Adrenal gland (tissue), 12 donors: ENCODE measurements around the gene SPRYD4. TPM values are rescaled to one million over a fixed set of nuclear protein-coding genes. Genes with fewer than 3 reads are reported as not detected.
"Not testable (repeated sequence)": the region's sequence is repeated elsewhere in the genome, so short reads cannot be mapped to it uniquely, and the experiment has no call there.

Experiments
- DNase-seq, 7 donors: peaks; one replicate each; pipeline ENCODE4 v3.0.0-alpha.2; 2019 to 2020
- H3K27ac ChIP-seq, 5 donors: fragments of 200-600 bp; sonication (generic) in 4 of 5; 1 replicate in 3 of 5; 2 replicates in 2 of 5; pipeline versions ENCODE4 v1.5.1 to v1.8.0; 2016 to 2020; ENCODE audit warnings: mild to moderate bottlenecking in 1 of 5
- H3K27me3 ChIP-seq: fragments of 200-600 bp; 2 replicates; pipeline ENCODE4 v1.8.0; 2021
- H3K36me3 ChIP-seq, 2 donors: fragments of 200-600 bp; replicated peaks in 1 of 2; 1 replicate in 1 of 2; 2 replicates in 1 of 2; pipeline versions ENCODE4 v1.5.1 to v1.8.0; 2018 to 2022
- H3K4me1 ChIP-seq, 2 donors: fragments of 200-600 bp; replicated peaks in 1 of 2; 1 replicate in 1 of 2; 2 replicates in 1 of 2; pipeline versions ENCODE4 v1.5.1 to v1.8.0; 2018 to 2021
- H3K4me3 ChIP-seq, 4 donors: fragments of 200-600 bp; sonication (generic) in 3 of 4; one replicate each; pipeline ENCODE4 v1.5.1; 2016 to 2018
- H3K9me3 ChIP-seq, 3 donors: fragments of 200-600 bp; sonication (generic) in 1 of 3; replicated peaks in 1 of 3; 1 replicate in 2 of 3; 2 replicates in 1 of 3; pipeline versions ENCODE4 v1.5.1 to v1.8.0; 2016 to 2021
- POLR2A ChIP-seq, 2 donors: fragments of 450-650 bp; IDR thresholded peaks; one replicate each; pipeline ENCODE4 v1.6.1; 2017; ENCODE audit warnings: antibody characterized with exemption in 2 of 2, mild to moderate bottlenecking in 2 of 2, moderate library complexity in 1 of 2
- WGBS, 4 donors: extraction: QIAGEN DNeasy Blood & Tissue Kit in 2 of 4; methylation state at CpG; one replicate each; pipeline versions ENCODE4 v1.1.5 to v1.1.7; 2013 to 2017; 5-methylcytosine and 5-hydroxymethylcytosine counted together
- intact Hi-C, 2 donors: fragments of 100-400 bp; cut with DNase I; formaldehyde crosslinking; loops; one replicate each; pipeline versions ENCODE4 v1.14.1 to v1.15.0; 2022 to 2023
- polyA plus RNA-seq, 3 donors: library from polyadenylated mRNA; stranded (reverse); fragments of 200-250 nt in 2 of 3; fragments of 350-450 nt in 1 of 3; fragmentation: Illumina TruSeq in 1 of 3; extraction: RNeasy Lipid Tissue Mini Kit (QIAGEN cat#74804) in 1 of 3; gene quantifications; one replicate each; pipeline ENCODE4 v1.2.3, GENCODE V29; 2013 to 2014
- total RNA-seq, 9 donors: library from RNA; depleted of rRNA in 4 of 9; stranded (reverse); fragments of >200 nt in 4 of 9; fragments of 120-200 nt in 1 of 9; fragmentation: NEBNext Ultra II Directional in 1 of 9; extraction: Animal tissue kit (Norgen Biotek cat#: 25700) in 1 of 9; gene quantifications; one replicate each; pipeline versions ENCODE4 v1.1.0 to v1.2.4, GENCODE V29; 2013 to 2023
- TF ChIP-seq, protein P1 (sequence below), 6 experiments: fragments of 450-650 bp in 4 of 6; fragments of 200-600 bp in 2 of 6; sonication (generic) in 1 of 6; IDR thresholded peaks; 1 replicate in 5 of 6; 2 replicates in 1 of 6; pipeline versions ENCODE4 v1.5.1 to v1.8.0; 2016 to 2021; ENCODE audit warnings: antibody characterized with exemption in 6 of 6, mild to moderate bottlenecking in 2 of 6, moderate library complexity in 1 of 6
- donor health status: healthy with polysubstance abuse.
- donor health status: Bipolar disorder and iron deficiency.
- donor health status: DM: yes; HTN: yes; CAD: no.
- donor health status: DM: no; HTN: no; CAD: no.
- donor health status: DM: no; HTN: no; CAD: no.
- donor health status: DM: yes; HTN: yes; CAD: no.

SPRYD4 gene
- total and polyA plus RNA-seq, 12 donors: 2.5 to 6.5 (median 5.2) TPM

GRCh38 chr12:56437430-56438176 lies 30.8 kb upstream of the SPRYD4 start:
- Histone ChIP-seq H3K27ac (no peak overlapping the region), H3K27me3 (no peaks in the 10 kb centered on the region), H3K4me1 (no peaks in the 10 kb centered on the region), H3K36me3 (no peaks in the 10 kb centered on the region), H3K9me3 (no peaks in the 10 kb centered on the region), H3K4me3 (no peak overlapping the region)
- DNase-seq: no peak
- WGBS, 4 donors: 85 to 89% (median 87%) methylated on average over 10 to 11 of the region's 11 CpGs
- TF ChIP-seq, protein P1, sequence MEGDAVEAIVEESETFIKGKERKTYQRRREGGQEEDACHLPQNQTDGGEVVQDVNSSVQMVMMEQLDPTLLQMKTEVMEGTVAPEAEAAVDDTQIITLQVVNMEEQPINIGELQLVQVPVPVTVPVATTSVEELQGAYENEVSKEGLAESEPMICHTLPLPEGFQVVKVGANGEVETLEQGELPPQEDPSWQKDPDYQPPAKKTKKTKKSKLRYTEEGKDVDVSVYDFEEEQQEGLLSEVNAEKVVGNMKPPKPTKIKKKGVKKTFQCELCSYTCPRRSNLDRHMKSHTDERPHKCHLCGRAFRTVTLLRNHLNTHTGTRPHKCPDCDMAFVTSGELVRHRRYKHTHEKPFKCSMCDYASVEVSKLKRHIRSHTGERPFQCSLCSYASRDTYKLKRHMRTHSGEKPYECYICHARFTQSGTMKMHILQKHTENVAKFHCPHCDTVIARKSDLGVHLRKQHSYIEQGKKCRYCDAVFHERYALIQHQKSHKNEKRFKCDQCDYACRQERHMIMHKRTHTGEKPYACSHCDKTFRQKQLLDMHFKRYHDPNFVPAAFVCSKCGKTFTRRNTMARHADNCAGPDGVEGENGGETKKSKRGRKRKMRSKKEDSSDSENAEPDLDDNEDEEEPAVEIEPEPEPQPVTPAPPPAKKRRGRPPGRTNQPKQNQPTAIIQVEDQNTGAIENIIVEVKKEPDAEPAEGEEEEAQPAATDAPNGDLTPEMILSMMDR (IDR thresholded peaks at IDR 0.05): no peak
- no peak for TF ChIP-seq POLR2A (IDR thresholded peaks at IDR 0.05)
- intact Hi-C loops: no loop called here

- not testable (repeated sequence) for H3K4me1 ChIP-seq, H3K4me3 ChIP-seq, H3K27me3 ChIP-seq, H3K36me3 ChIP-seq, H3K9me3 ChIP-seq, DNase-seq, H3K27ac ChIP-seq
- intact Hi-C loops: loop anchor here in 1 of 2 donors (5.0 kb wide), 1 partner anchor 71 kb away; no protein-coding TSS in a partner anchor
- 61 to 100% (median 81%) methylated on average over 1 to 2 of the region's 2 CpGs for WGBS, 4 donors
These were observed 25.2 kb upstream of the SPRYD4 start for GRCh38 chr12:56443208-56443607.

- H3K27ac ChIP-seq: peak within 1 kb of the TSS; percentile 19 to 89 (median 77)
- intact Hi-C loops: no loop called here
- WGBS, 4 donors: 0 to 1% (median 1%) methylated on average over 48 to 58 of the region's 58 CpGs
- TF ChIP-seq, protein P1 (IDR thresholded peaks at IDR 0.05): peak in 5 of 6 experiments; percentile 11 to 36 (median 21)
- peak; percentile 51 to 69 for TF ChIP-seq POLR2A (IDR thresholded peaks at IDR 0.05)
- H3K4me3 ChIP-seq: peak within 1 kb of the TSS; percentile 13 to 74 (median 58)
- peaks cover 0 to 10% of the 10 kb centered on the region in 2 donors for H3K4me1 ChIP-seq
- no peaks in the 10 kb centered on the region for H3K27me3 ChIP-seq
- H3K36me3 ChIP-seq: no peaks in the 10 kb centered on the region
- no peaks in the 10 kb centered on the region for H3K9me3 ChIP-seq
- peak; percentile 87 to 91 (median 88) for DNase-seq
These were observed 19.3 kb upstream of the SPRYD4 start, which contains the start of gene TIMELESS for GRCh38 chr12:56448860-56449621. Gene TIMELESS, minus strand, starts transcription at chr12:56449426. Its CDS starts 15,256 bp downstream, at chr12:56434170.

GRCh38 chr12:56449622-56449984 lies 18.8 kb upstream of the SPRYD4 start:
- intact Hi-C loops: no loop called here

More at GRCh38 chr12:56449622-56449984, 18.8 kb upstream of the SPRYD4 start:
- Histone ChIP-seq H3K4me1 (peaks cover 0 to 10% of the 10 kb centered on the region in 2 donors), H3K27me3 (no peaks in the 10 kb centered on the region), H3K9me3 (no peaks in the 10 kb centered on the region), H3K27ac (peak overlapping the region; percentile 19 to 89 (median 77)), H3K36me3 (no peaks in the 10 kb centered on the region), H3K4me3 (peak overlapping the region in 3 of 4 donors; percentile 13 to 74 (median 57))
- DNase-seq: no peak
- no peak for TF ChIP-seq POLR2A (IDR thresholded peaks at IDR 0.05)
- TF ChIP-seq, protein P1 (IDR thresholded peaks at IDR 0.05): no peak
- WGBS, 4 donors: 26 to 33% (median 29%) methylated on average over 5 of the region's 5 CpGs
